ENCODE results near the gene KHDC4. TPM values are rescaled to one million over a fixed set of nuclear protein-coding genes. Genes with fewer than 3 reads are reported as not detected.

Gene KHDC4
- total and polyA plus RNA-seq, 9 of the 15 experiments (the other 6 are each of a cell fraction or from before 2014, with no cell fraction given) = 12.1 to 185 (median 65.6) TPM

GRCh38 chr1:155983191-155984024, 49.2 kb upstream of the KHDC4 start (continued):
- TF ChIP-seq CHD7 (IDR thresholded peaks at IDR 0.05; ENCODE audit: low read depth, low read length) (no peak), TSC22D4 (tag; IDR thresholded peaks at IDR 0.05) (no peak), ZNF584 (CRISPR knock-in tag; IDR thresholded peaks at IDR 0.05; ENCODE audit: low read depth) (0 out of 2 replicates have a peak, but pooled peaks have one; percentile 28), RFX5 (IDR thresholded peaks at IDR 0.05; ENCODE audit: low read depth, low read length) (no peak), THRA (IDR thresholded peaks at IDR 0.05) (no peak), ZNF780A (CRISPR knock-in tag; IDR thresholded peaks at IDR 0.05) (no peak), ZNF174 (CRISPR knock-in tag; IDR thresholded peaks at IDR 0.05) (no peak), TAF15 (IDR thresholded peaks at IDR 0.05; ENCODE audit: low read depth, low read length) (no peak), CCAR2 (IDR thresholded peaks at IDR 0.05; ENCODE audit: low read depth, low read length) (no peak), ZKSCAN3 (CRISPR knock-in tag; IDR thresholded peaks at IDR 0.05) (no peak), TCF15 (CRISPR knock-in tag; IDR thresholded peaks at IDR 0.05) (no peak), ASH1L (IDR thresholded peaks at IDR 0.05; ENCODE audit: borderline replicate concordance, low read depth, partially characterized antibody) (no peak), GATAD2A (IDR thresholded peaks at IDR 0.05) (no peak)

All from K562 (cell line).